Measurements from ENCODE around the gene CA10. TPM values are rescaled to one million over a fixed set of nuclear protein-coding genes. Genes with fewer than 3 reads are reported as not detected.

CA10 gene
- total and polyA plus RNA-seq, 2 experiments from 2014 or later: not detected

GRCh38 chr17:52136166-52136565, 22.3 kb downstream of the CA10 start:
- Histone ChIP-seq H3K27me3 (replicated peaks; ENCODE audit: insufficient read depth) (no peaks in the 10 kb centered on the region), H3K4me3 (no peak overlapping the region), H3K79me2 (ENCODE audit: insufficient read depth) (no peaks in the 10 kb centered on the region), H3K9me2 (ENCODE audit: insufficient read depth) (no peaks in the 10 kb centered on the region), H3K36me3 (ENCODE audit: low read depth) (no peaks in the 10 kb centered on the region), H3K4me2 (ENCODE audit: unreplicated experiment) (no peak overlapping the region), H3K4me1 (ENCODE audit: insufficient read depth) (no peaks in the 10 kb centered on the region), H4K20me1 (ENCODE audit: insufficient read depth) (no peaks in the 10 kb centered on the region), H3F3A (ENCODE audit: insufficient read depth) (no peaks in the 10 kb centered on the region), H3K9ac (no peak overlapping the region), H3K27ac (no peak overlapping the region), H3K9me3 (ENCODE audit: low read depth) (no peaks in the 10 kb centered on the region), H2AFZ (no peak overlapping the region)
- WGBS, 2 experiments (ENCODE audit: low coverage in 1 of 2, low lambda C conversion rate in 2 of 2, missing lambda C conversion rate in 2 of 2): 6 to 7% methylated on average over 6 of the region's 6 CpGs
- in situ Hi-C loops (cut with MboI): no loop called here
- no peak for DNase-seq
- no peak for TF ChIP-seq EZH2phosphoT487 (IDR thresholded peaks at IDR 0.05; ENCODE audit: insufficient read depth, low read depth)
- TF ChIP-seq EZH2 (IDR thresholded peaks at IDR 0.05; ENCODE audit: insufficient read depth, poor library complexity, severe bottlenecking): no peak

GRCh38 chr17:52134641-52135040, 23.9 kb downstream of the CA10 start:
- no peak overlapping the region for H3K4me3 ChIP-seq
- no peaks in the 10 kb centered on the region for H3K79me2 ChIP-seq (ENCODE audit: insufficient read depth)
- H4K20me1 ChIP-seq (ENCODE audit: insufficient read depth): no peaks in the 10 kb centered on the region
- no peaks in the 10 kb centered on the region for H3K4me1 ChIP-seq (ENCODE audit: insufficient read depth)
- in situ Hi-C loops (cut with MboI): no loop called here
- TF ChIP-seq EZH2 (IDR thresholded peaks at IDR 0.05; ENCODE audit: insufficient read depth, poor library complexity, severe bottlenecking) (no peak), EZH2phosphoT487 (IDR thresholded peaks at IDR 0.05; ENCODE audit: insufficient read depth, low read depth) (no peak)
- WGBS, 2 experiments (ENCODE audit: low coverage in 1 of 2, low lambda C conversion rate in 2 of 2, missing lambda C conversion rate in 2 of 2): 0% methylated on average over 1 of the region's 1 CpG
- no peak overlapping the region for H3K27ac ChIP-seq
- no peaks in the 10 kb centered on the region for H3F3A ChIP-seq (ENCODE audit: insufficient read depth)
- no peak overlapping the region for H2AFZ ChIP-seq
- DNase-seq: no peak
- no peak overlapping the region for H3K9ac ChIP-seq
- no peak overlapping the region for H3K4me2 ChIP-seq (ENCODE audit: unreplicated experiment)
- H3K9me3 ChIP-seq (ENCODE audit: low read depth): no peaks in the 10 kb centered on the region
- H3K9me2 ChIP-seq (ENCODE audit: insufficient read depth): no peaks in the 10 kb centered on the region
- no peaks in the 10 kb centered on the region for H3K27me3 ChIP-seq (replicated peaks; ENCODE audit: insufficient read depth)
- H3K36me3 ChIP-seq (ENCODE audit: low read depth): no peaks in the 10 kb centered on the region

- DNase-seq: no peak
- Histone ChIP-seq H3K4me2 (ENCODE audit: unreplicated experiment) (no peak overlapping the region), H3K27me3 (replicated peaks; ENCODE audit: insufficient read depth) (no peaks in the 10 kb centered on the region), H4K20me1 (ENCODE audit: insufficient read depth) (no peaks in the 10 kb centered on the region), H3F3A (ENCODE audit: insufficient read depth) (no peaks in the 10 kb centered on the region), H3K4me3 (no peak overlapping the region), H3K79me2 (ENCODE audit: insufficient read depth) (no peaks in the 10 kb centered on the region), H3K36me3 (ENCODE audit: low read depth) (no peaks in the 10 kb centered on the region), H3K27ac (no peak overlapping the region), H3K9me2 (ENCODE audit: insufficient read depth) (no peaks in the 10 kb centered on the region), H3K4me1 (ENCODE audit: insufficient read depth) (no peaks in the 10 kb centered on the region), H3K9me3 (ENCODE audit: low read depth) (no peaks in the 10 kb centered on the region), H3K9ac (no peak overlapping the region), H2AFZ (no peak overlapping the region)
- in situ Hi-C loops (cut with MboI): no loop called here
- 8 to 18% methylated on average over 2 of the region's 2 CpGs for WGBS, 2 experiments (ENCODE audit: low coverage in 1 of 2, low lambda C conversion rate in 2 of 2, missing lambda C conversion rate in 2 of 2)
- no peak for TF ChIP-seq EZH2phosphoT487 (IDR thresholded peaks at IDR 0.05; ENCODE audit: insufficient read depth, low read depth)
- no peak for TF ChIP-seq EZH2 (IDR thresholded peaks at IDR 0.05; ENCODE audit: insufficient read depth, poor library complexity, severe bottlenecking)
Observed at GRCh38 chr17:52128721-52129120, 29.8 kb downstream of the CA10 start.

- in situ Hi-C loops (cut with MboI): no loop called here
- WGBS, 2 experiments (ENCODE audit: low coverage in 1 of 2, low lambda C conversion rate in 2 of 2, missing lambda C conversion rate in 2 of 2): 49 to 56% methylated on average over 7 of the region's 7 CpGs
- H3K27me3 ChIP-seq (replicated peaks; ENCODE audit: insufficient read depth): no peaks in the 10 kb centered on the region
Observed at GRCh38 chr17:52124993-52125392, 33.5 kb downstream of the CA10 start.

DNA sequence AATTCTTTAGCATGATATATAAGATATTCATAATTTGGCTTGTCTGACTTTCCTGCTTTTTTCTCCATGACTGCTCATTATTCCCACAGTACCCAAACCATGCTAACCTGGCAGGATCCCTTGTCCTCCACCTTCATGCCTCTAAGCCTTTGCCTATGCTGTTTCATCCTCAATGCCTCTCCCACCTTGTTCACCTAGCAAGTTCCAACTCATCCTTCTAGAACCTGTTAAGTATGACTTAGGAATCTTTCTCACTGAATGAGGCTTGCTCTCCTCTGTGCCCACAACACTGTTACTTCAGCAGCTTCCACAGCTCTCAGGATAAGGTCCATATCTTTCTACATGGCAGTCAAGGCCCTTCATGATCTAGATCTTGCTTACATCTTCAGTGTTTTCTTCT, 34.0 kb downstream of the CA10 start:
- no peak overlapping the region for H3K27ac ChIP-seq
- no peaks in the 10 kb centered on the region for H3K9me3 ChIP-seq (ENCODE audit: low read depth)
- no peaks in the 10 kb centered on the region for H3F3A ChIP-seq (ENCODE audit: insufficient read depth)
- H4K20me1 ChIP-seq (ENCODE audit: insufficient read depth): no peaks in the 10 kb centered on the region
- no peak for DNase-seq
- no peaks in the 10 kb centered on the region for H3K79me2 ChIP-seq (ENCODE audit: insufficient read depth)
- TF ChIP-seq EZH2 (IDR thresholded peaks at IDR 0.05; ENCODE audit: insufficient read depth, poor library complexity, severe bottlenecking) (no peak), EZH2phosphoT487 (IDR thresholded peaks at IDR 0.05; ENCODE audit: insufficient read depth, low read depth) (no peak)
- no peak overlapping the region for H3K4me3 ChIP-seq
- no peak overlapping the region for H3K4me2 ChIP-seq (ENCODE audit: unreplicated experiment)
- no peaks in the 10 kb centered on the region for H3K4me1 ChIP-seq (ENCODE audit: insufficient read depth)
- in situ Hi-C loops (cut with MboI): no loop called here
- no peaks in the 10 kb centered on the region for H3K27me3 ChIP-seq (replicated peaks; ENCODE audit: insufficient read depth)
- H3K9ac ChIP-seq: no peak overlapping the region
- H3K9me2 ChIP-seq (ENCODE audit: insufficient read depth): no peaks in the 10 kb centered on the region
- no peak overlapping the region for H2AFZ ChIP-seq
- no peaks in the 10 kb centered on the region for H3K36me3 ChIP-seq (ENCODE audit: low read depth)

More at GRCh38 chr17:52124993-52125392, 33.5 kb downstream of the CA10 start:
- H2AFZ ChIP-seq: no peak overlapping the region
- no peak overlapping the region for H3K4me2 ChIP-seq (ENCODE audit: unreplicated experiment)
- H3K27ac ChIP-seq: no peak overlapping the region
- no peaks in the 10 kb centered on the region for H3K36me3 ChIP-seq (ENCODE audit: low read depth)
- no peaks in the 10 kb centered on the region for H4K20me1 ChIP-seq (ENCODE audit: insufficient read depth)
- TF ChIP-seq EZH2phosphoT487 (IDR thresholded peaks at IDR 0.05; ENCODE audit: insufficient read depth, low read depth) (no peak), EZH2 (IDR thresholded peaks at IDR 0.05; ENCODE audit: insufficient read depth, poor library complexity, severe bottlenecking) (no peak)
- H3K9ac ChIP-seq: no peak overlapping the region
- H3K4me3 ChIP-seq: no peak overlapping the region
- no peaks in the 10 kb centered on the region for H3F3A ChIP-seq (ENCODE audit: insufficient read depth)
- H3K9me3 ChIP-seq (ENCODE audit: low read depth): no peaks in the 10 kb centered on the region
- H3K9me2 ChIP-seq (ENCODE audit: insufficient read depth): no peaks in the 10 kb centered on the region
- no peak for DNase-seq
- no peaks in the 10 kb centered on the region for H3K79me2 ChIP-seq (ENCODE audit: insufficient read depth)
- no peaks in the 10 kb centered on the region for H3K4me1 ChIP-seq (ENCODE audit: insufficient read depth)
